Vagina (tissue), 2 donors: ENCODE data around the gene HIGD1B.

Experiments used
- POLR2A ChIP-seq, 2 donors: fragments of 450-650 bp; IDR thresholded peaks; one replicate each; pipeline ENCODE4 v1.6.1; 2017; ENCODE audit warnings: antibody characterized with exemption in 2 of 2, mild to moderate bottlenecking in 2 of 2, moderate library complexity in 2 of 2
- POLR2AphosphoS5 ChIP-seq, 2 donors: sonication (generic); formaldehyde crosslinking; IDR thresholded peaks; one replicate each; pipeline ENCODE4 v1.9.0; 2017; ENCODE audit warnings: antibody characterized with exemption in 2 of 2, mild to moderate bottlenecking in 2 of 2, low read depth in 1 of 2; ENCODE audit not compliant: insufficient read depth in 1 of 2
- TF ChIP-seq, protein P1 (sequence below), 3 experiments: fragments of 450-650 bp in 2 of 3; fragments of 200-600 bp in 1 of 3; sonication (generic) in 1 of 3; IDR thresholded peaks; one replicate each; pipeline ENCODE4 v1.5.1; 2017 to 2019; ENCODE audit warnings: antibody characterized with exemption in 3 of 3, mild to moderate bottlenecking in 2 of 3, moderate library complexity in 2 of 3

DNA sequence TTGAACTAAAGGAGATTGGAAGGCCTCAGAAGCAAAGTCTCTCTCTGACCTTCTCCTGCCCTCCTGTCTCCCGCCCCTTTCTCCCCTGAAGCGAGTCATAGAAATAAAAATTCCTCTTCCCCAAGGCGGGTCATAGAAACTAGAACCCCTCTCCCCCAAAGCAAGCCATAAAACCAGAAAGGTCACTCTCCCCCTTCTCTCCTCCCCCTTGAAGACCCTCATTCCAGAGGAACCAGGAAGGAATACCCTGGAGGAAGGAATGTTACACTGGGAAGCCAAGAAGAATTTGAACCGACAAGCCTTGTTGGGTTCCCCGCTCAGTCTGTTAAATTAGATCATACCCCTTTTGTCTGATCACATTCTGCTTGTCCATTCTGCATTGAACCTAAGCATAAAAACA lies 14.9 kb upstream of the HIGD1B start:
- TF ChIP-seq POLR2A (IDR thresholded peaks at IDR 0.05) (no peak), POLR2AphosphoS5 (IDR thresholded peaks at IDR 0.05; ENCODE audit: insufficient read depth in 1 of 2, low read depth in 1 of 2) (no peak)
- TF ChIP-seq, protein P1, sequence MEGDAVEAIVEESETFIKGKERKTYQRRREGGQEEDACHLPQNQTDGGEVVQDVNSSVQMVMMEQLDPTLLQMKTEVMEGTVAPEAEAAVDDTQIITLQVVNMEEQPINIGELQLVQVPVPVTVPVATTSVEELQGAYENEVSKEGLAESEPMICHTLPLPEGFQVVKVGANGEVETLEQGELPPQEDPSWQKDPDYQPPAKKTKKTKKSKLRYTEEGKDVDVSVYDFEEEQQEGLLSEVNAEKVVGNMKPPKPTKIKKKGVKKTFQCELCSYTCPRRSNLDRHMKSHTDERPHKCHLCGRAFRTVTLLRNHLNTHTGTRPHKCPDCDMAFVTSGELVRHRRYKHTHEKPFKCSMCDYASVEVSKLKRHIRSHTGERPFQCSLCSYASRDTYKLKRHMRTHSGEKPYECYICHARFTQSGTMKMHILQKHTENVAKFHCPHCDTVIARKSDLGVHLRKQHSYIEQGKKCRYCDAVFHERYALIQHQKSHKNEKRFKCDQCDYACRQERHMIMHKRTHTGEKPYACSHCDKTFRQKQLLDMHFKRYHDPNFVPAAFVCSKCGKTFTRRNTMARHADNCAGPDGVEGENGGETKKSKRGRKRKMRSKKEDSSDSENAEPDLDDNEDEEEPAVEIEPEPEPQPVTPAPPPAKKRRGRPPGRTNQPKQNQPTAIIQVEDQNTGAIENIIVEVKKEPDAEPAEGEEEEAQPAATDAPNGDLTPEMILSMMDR (IDR thresholded peaks at IDR 0.05) = no peak
